ENCODE measurements around the gene ARSI.

The ARSI gene

DNA sequence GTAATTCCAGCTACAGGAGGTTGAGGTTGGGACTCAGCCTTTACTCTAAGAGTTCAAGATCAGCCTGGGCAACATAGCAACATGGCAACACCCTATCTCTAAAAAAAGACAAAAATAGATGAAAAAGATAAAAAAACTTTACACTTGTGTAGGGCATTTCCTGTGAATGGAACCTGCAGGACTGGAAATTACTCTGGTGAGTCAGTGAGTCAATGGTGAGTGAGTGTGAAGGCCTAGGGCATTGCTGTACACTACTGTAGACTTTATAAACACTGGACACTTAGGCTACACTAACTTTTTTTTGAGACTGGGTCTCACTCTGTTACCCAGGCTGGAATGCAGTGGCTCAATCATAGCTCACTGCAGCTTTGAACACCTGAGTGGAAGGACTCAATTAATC, 19.5 kb upstream of the ARSI start:
- no peak for ATAC-seq
- no peak for TF ChIP-seq OSR1 (CRISPR knock-in tag; IDR thresholded peaks at IDR 0.05)
- TF ChIP-seq ZFP3 (CRISPR knock-in tag; IDR thresholded peaks at IDR 0.05): peak; percentile 46; the same call in 1 of the 2 replicates

DNA sequence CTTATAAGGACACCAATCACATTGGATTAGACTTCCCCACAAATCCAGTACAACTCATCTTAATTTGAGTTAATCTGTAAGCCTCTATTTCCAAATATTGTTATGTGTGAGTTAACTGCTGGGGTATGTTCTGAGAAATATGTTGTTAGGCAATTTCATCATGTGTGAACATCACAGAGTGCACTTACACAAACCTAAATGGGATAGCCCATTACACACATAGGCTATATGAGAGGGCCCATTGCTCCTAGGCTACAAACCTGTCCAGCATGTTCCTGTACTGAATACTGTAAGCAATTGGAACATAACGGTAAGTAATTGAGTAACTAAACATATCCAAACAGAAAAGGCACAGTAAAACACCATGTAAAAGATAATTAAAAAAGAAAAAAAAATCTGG, 19.1 kb upstream of the ARSI start:
- TF ChIP-seq GLIS3 (CRISPR knock-in tag; IDR thresholded peaks at IDR 0.05): no peak
- ATAC-seq: no peak

DNA sequence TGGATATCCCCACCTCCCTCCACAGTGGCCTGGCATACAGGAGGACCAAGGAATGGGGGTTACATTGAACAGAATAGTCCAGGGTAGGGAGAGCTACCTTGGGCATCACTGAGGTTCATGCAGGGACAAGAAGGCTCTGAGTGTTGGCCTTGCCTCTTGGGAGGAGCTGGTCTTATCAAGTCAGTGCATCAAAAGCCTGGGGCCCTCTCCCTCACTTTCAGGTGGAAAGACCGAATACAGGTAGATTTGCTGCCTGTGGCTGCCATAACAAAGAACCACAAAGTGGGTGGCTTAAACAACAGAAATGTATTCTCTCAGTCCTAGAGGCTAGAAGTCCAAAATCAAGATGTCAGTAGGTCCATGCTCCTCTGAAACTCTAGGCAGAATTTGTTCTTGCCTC, 18.5 kb upstream of the ARSI start:
- ATAC-seq: no peak
- TF ChIP-seq ZC3H10 (CRISPR knock-in tag; IDR thresholded peaks at IDR 0.05): no peak
- TF ChIP-seq ZNF8 (CRISPR knock-in tag; IDR thresholded peaks at IDR 0.05): no peak
- TF ChIP-seq ARNTL (CRISPR knock-in tag; IDR thresholded peaks at IDR 0.05; ENCODE audit: borderline replicate concordance, low read depth): no peak
- no peak for TF ChIP-seq ESRRG (CRISPR knock-in tag; IDR thresholded peaks at IDR 0.05)
- no peak for TF ChIP-seq PPARA (CRISPR knock-in tag; IDR thresholded peaks at IDR 0.05; ENCODE audit: borderline replicate concordance)

DNA sequence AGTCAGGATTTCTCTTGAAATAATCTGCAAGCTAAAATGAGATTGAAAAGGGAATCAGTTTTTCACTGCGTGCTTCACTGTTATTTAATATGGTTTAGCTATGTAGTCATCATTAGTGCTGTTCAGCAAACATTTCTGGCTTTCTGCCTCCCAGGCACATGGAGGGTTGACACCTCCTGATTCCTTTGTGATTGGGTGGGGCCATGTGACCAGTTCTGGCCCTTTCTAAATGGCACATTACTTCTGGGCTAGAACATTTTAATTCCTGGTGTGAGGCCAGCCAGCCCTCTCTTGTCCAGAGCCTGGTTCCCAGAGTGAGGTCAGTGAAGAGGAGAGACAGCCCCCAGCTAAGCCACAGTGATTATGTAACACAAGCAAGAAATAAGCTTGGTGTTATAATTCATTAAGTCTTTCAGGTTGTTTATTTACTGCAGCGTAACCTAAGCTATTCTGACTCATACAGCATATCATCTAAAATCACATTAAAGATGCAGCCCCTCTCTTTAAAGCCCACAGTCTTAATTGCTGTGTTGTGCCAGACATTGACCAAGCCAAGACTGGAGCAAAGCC, 17.4 kb upstream of the ARSI start:
- ATAC-seq: peak; percentile 12
- TF ChIP-seq ISL1 (CRISPR knock-in tag; IDR thresholded peaks at IDR 0.05) (peak; percentile 60), ZC3H10 (CRISPR knock-in tag; IDR thresholded peaks at IDR 0.05) (peak; percentile 5; the same call in 1 of the 2 replicates), ZFP30 (CRISPR knock-in tag; IDR thresholded peaks at IDR 0.05) (no peak), OSR1 (CRISPR knock-in tag; IDR thresholded peaks at IDR 0.05) (peak; percentile 75; the same call in 1 of the 2 replicates), ZFP3 (CRISPR knock-in tag; IDR thresholded peaks at IDR 0.05) (peak; percentile 49; the same call in 1 of the 2 replicates), CSRNP3 (CRISPR knock-in tag; IDR thresholded peaks at IDR 0.05) (no peak), CSDC2 (CRISPR knock-in tag; IDR thresholded peaks at IDR 0.05) (peak; percentile 88), TOX (CRISPR knock-in tag; IDR thresholded peaks at IDR 0.05; ENCODE audit: borderline replicate concordance) (no peak), GLIS3 (CRISPR knock-in tag; IDR thresholded peaks at IDR 0.05) (peak; percentile 44; the same call in 1 of the 2 replicates), SNAI2 (CRISPR knock-in tag; IDR thresholded peaks at IDR 0.05) (peak; percentile 92), BACH2 (CRISPR knock-in tag; IDR thresholded peaks at IDR 0.05; ENCODE audit: borderline replicate concordance) (no peak)

DNA sequence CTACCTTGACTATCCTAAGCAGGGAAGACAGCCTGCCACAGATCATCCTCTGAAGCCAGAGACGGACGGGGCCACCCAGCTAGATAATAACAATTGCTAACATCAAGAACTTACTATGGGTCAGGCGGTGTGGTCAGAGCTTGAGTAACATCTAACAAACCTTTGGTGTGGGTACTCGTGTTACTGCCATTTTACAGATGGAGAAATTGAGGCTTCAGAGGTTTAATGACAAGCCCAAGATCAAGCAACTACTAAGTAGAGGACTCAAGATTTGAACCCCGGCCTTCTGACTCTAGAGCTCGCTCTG, 16.7 kb upstream of the ARSI start:
- ATAC-seq: no peak
- TF ChIP-seq BACH2 (CRISPR knock-in tag; IDR thresholded peaks at IDR 0.05; ENCODE audit: borderline replicate concordance) (no peak), RARB (CRISPR knock-in tag; IDR thresholded peaks at IDR 0.05) (no peak), CSDC2 (CRISPR knock-in tag; IDR thresholded peaks at IDR 0.05) (no peak), ESRRG (CRISPR knock-in tag; IDR thresholded peaks at IDR 0.05) (no peak), ZNF565 (CRISPR knock-in tag; conservative IDR thresholded peaks at IDR 0.05; ENCODE audit: low read depth) (no peak), SNAI2 (CRISPR knock-in tag; IDR thresholded peaks at IDR 0.05) (no peak), ZNF70 (CRISPR knock-in tag; IDR thresholded peaks at IDR 0.05) (no peak), TCF4 (CRISPR knock-in tag; IDR thresholded peaks at IDR 0.05; ENCODE audit: borderline replicate concordance) (no peak), ARNTL (CRISPR knock-in tag; IDR thresholded peaks at IDR 0.05; ENCODE audit: borderline replicate concordance, low read depth) (no peak), TOX (CRISPR knock-in tag; IDR thresholded peaks at IDR 0.05; ENCODE audit: borderline replicate concordance) (no peak), ZFP3 (CRISPR knock-in tag; IDR thresholded peaks at IDR 0.05) (no peak), ZNF8 (CRISPR knock-in tag; IDR thresholded peaks at IDR 0.05) (no peak), CSRNP3 (CRISPR knock-in tag; IDR thresholded peaks at IDR 0.05) (no peak), PPARA (CRISPR knock-in tag; IDR thresholded peaks at IDR 0.05; ENCODE audit: borderline replicate concordance) (no peak), ZFP30 (CRISPR knock-in tag; IDR thresholded peaks at IDR 0.05) (no peak), ZC3H10 (CRISPR knock-in tag; IDR thresholded peaks at IDR 0.05) (no peak)
- TF ChIP-seq, protein P1, sequence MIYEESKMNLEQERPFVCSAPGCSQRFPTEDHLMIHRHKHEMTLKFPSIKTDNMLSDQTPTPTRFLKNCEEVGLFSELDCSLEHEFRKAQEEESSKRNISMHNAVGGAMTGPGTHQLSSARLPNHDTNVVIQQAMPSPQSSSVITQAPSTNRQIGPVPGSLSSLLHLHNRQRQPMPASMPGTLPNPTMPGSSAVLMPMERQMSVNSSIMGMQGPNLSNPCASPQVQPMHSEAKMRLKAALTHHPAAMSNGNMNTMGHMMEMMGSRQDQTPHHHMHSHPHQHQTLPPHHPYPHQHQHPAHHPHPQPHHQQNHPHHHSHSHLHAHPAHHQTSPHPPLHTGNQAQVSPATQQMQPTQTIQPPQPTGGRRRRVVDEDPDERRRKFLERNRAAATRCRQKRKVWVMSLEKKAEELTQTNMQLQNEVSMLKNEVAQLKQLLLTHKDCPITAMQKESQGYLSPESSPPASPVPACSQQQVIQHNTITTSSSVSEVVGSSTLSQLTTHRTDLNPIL (CRISPR knock-in tag; IDR thresholded peaks at IDR 0.05; ENCODE audit: low read depth): no peak
- TF ChIP-seq, protein P2, sequence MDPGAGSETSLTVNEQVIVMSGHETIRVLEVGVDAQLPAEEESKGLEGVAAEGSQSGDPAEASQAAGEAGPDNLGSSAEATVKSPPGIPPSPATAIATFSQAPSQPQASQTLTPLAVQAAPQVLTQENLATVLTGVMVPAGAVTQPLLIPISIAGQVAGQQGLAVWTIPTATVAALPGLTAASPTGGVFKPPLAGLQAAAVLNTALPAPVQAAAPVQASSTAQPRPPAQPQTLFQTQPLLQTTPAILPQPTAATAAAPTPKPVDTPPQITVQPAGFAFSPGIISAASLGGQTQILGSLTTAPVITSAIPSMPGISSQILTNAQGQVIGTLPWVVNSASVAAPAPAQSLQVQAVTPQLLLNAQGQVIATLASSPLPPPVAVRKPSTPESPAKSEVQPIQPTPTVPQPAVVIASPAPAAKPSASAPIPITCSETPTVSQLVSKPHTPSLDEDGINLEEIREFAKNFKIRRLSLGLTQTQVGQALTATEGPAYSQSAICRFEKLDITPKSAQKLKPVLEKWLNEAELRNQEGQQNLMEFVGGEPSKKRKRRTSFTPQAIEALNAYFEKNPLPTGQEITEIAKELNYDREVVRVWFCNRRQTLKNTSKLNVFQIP (CRISPR knock-in tag; IDR thresholded peaks at IDR 0.05; ENCODE audit: borderline replicate concordance, low read depth): no peak
- TF ChIP-seq, protein P3, sequence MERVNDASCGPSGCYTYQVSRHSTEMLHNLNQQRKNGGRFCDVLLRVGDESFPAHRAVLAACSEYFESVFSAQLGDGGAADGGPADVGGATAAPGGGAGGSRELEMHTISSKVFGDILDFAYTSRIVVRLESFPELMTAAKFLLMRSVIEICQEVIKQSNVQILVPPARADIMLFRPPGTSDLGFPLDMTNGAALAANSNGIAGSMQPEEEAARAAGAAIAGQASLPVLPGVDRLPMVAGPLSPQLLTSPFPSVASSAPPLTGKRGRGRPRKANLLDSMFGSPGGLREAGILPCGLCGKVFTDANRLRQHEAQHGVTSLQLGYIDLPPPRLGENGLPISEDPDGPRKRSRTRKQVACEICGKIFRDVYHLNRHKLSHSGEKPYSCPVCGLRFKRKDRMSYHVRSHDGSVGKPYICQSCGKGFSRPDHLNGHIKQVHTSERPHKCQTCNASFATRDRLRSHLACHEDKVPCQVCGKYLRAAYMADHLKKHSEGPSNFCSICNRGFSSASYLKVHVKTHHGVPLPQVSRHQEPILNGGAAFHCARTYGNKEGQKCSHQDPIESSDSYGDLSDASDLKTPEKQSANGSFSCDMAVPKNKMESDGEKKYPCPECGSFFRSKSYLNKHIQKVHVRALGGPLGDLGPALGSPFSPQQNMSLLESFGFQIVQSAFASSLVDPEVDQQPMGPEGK (CRISPR knock-in tag; IDR thresholded peaks at IDR 0.05; ENCODE audit: borderline replicate concordance): no peak
